ENCODE measurements around the gene LPP.

LPP gene

GRCh38 chr3:188539631-188540194 lies 385.8 kb downstream of the LPP start:
- DNase-seq, result no peak

GRCh38 chr3:188542196-188542595 lies 388.2 kb downstream of the LPP start:
- DNase-seq, result no peak

- DNase-seq, result no peak
Observed at GRCh38 chr3:188544012-188544411, 390.1 kb downstream of the LPP start.

- DNase-seq, result no peak
Observed at GRCh38 chr3:188546835-188547670, 393.1 kb downstream of the LPP start.

- no peak for DNase-seq
Observed at GRCh38 chr3:188553569-188553968, 399.6 kb downstream of the LPP start.

GRCh38 chr3:188554404-188554803 lies 400.4 kb downstream of the LPP start:
- no peak for DNase-seq

GRCh38 chr3:188557235-188557634 lies 403.3 kb downstream of the LPP start:
- no peak for DNase-seq

- DNase-seq, result no peak
Observed at GRCh38 chr3:188558343-188559071, 404.6 kb downstream of the LPP start.

- DNase-seq, result no peak
Observed at GRCh38 chr3:188559072-188559429, 405.1 kb downstream of the LPP start.

- DNase-seq, result no peak
Observed at GRCh38 chr3:188559856-188560255, 405.9 kb downstream of the LPP start.

- DNase-seq, result no peak
Observed at GRCh38 chr3:188562144-188562543, 408.2 kb downstream of the LPP start.

GRCh38 chr3:188567478-188568195 lies 413.7 kb downstream of the LPP start:
- no peak for DNase-seq

GRCh38 chr3:188568736-188569135 lies 414.8 kb downstream of the LPP start:
- no peak for DNase-seq

- no peak for DNase-seq
Observed at GRCh38 chr3:188571531-188572095, 417.7 kb downstream of the LPP start.

GRCh38 chr3:188573291-188573940 lies 419.5 kb downstream of the LPP start:
- DNase-seq, result no peak

- DNase-seq, result no peak
Observed at GRCh38 chr3:188573956-188574355, 420.0 kb downstream of the LPP start.

GRCh38 chr3:188574885-188575284 lies 420.9 kb downstream of the LPP start:
- DNase-seq, result no peak

GRCh38 chr3:188575501-188575900 lies 421.5 kb downstream of the LPP start:
- DNase-seq, result no peak

GRCh38 chr3:188577539-188577938 lies 423.6 kb downstream of the LPP start:
- DNase-seq, result no peak

- DNase-seq, result no peak
Observed at GRCh38 chr3:188578576-188579363, 424.8 kb downstream of the LPP start.

GRCh38 chr3:188580223-188580622 lies 426.3 kb downstream of the LPP start:
- no peak for DNase-seq

- DNase-seq, result no peak
Observed at GRCh38 chr3:188580659-188581058, 426.7 kb downstream of the LPP start.
